ENCODE data around the gene HTR7. TPM values are rescaled to one million over a fixed set of nuclear protein-coding genes. Genes with fewer than 3 reads are reported as not detected.
A peak's percentile ranks its signal among the peaks of the same experiment; 100 is the strongest.

HTR7 gene
- total and polyA plus RNA-seq, 7 experiments from 2014 or later, result 0.11 to 0.32 (median 0.13) TPM; not detected in 4

GRCh38 chr10:90856261-90856660, 1.6 kb downstream of the HTR7 start:
- no peak for ATAC-seq
- Mint-ChIP-seq H3K27me3 (peaks cover 57 to 77% (median 60%) of the 10 kb centered on the region in 5 donors), H3K27ac (no peak overlapping the region), H3K36me3 (peaks cover 0 to 4% (median 4%) of the 10 kb centered on the region in 5 donors), H3K4me1 (peaks cover 0 to 16% (median 10%) of the 10 kb centered on the region in 7 donors), H3K9me3 (peaks cover 0 to 10% (median 4%) of the 10 kb centered on the region in 11 donors), H3K4me3 (peak overlapping the region; percentile 39 to 93 (median 72))
- H3K27ac ChIP-seq (ENCODE audit: low read depth, low read length), result no peak overlapping the region
- no peak overlapping the region for H3K4me3 ChIP-seq (ENCODE audit: low read length)
- H3K36me3 ChIP-seq (ENCODE audit: control insufficient read depth in 2 of 3, insufficient read depth in 3 of 3, low read length in 3 of 3), result no peaks in the 10 kb centered on the region
- DNase-seq, result no peak
- peaks cover 9 to 23% of the 10 kb centered on the region in 2 donors for H3K27me3 ChIP-seq (ENCODE audit: control insufficient read depth in 2 of 2, insufficient read depth in 2 of 2, low read length in 2 of 2)
- H3K9me3 ChIP-seq (ENCODE audit: control insufficient read depth in 2 of 3, low read length in 3 of 3), result peaks cover 0 to under 1% (median 0%) of the 10 kb centered on the region in 3 experiments
- intact Hi-C loops (cut with micrococcal nuclease), result loop anchor here in 1 of 2 donors (5.0 kb wide), 1 partner anchor 1154 kb away; the partner anchor contains the start of gene KIF20B
- POLR2A ChIA-PET, result no interaction called here
- H3K4me1 ChIP-seq (ENCODE audit: control insufficient read depth in 2 of 2, insufficient read depth in 2 of 2, low read length in 2 of 2), result peaks cover 6 to 11% of the 10 kb centered on the region in 2 donors
- CTCF ChIA-PET, result interaction anchor here (0.6 kb wide), 1 partner anchor 9 kb away, joined by 3 read pairs; no protein-coding TSS in a partner anchor

- ATAC-seq (no peak), DNase-seq (no peak)
- H3K36me3 ChIP-seq (ENCODE audit: control insufficient read depth in 2 of 3, insufficient read depth in 3 of 3, low read length in 3 of 3), result no peaks in the 10 kb centered on the region
- Mint-ChIP-seq H3K36me3 (peaks cover 7 to 14% (median 11%) of the 10 kb centered on the region in 5 donors), H3K27me3 (peaks cover 59 to 72% (median 67%) of the 10 kb centered on the region in 5 donors), H3K27ac (no peak overlapping the region), H3K9me3 (peaks cover 0 to 21% (median 11%) of the 10 kb centered on the region in 11 donors), H3K4me3 (no peak overlapping the region), H3K4me1 (peaks cover 0 to 16% (median 10%) of the 10 kb centered on the region in 7 donors)
- ChIA-PET CTCF (interaction anchor here (1.2 kb wide), 1 partner anchor 20 kb away, joined by 3 read pairs; no protein-coding TSS in a partner anchor), POLR2A (no interaction called here)
- intact Hi-C loops (cut with micrococcal nuclease), result loop anchor here in 1 of 2 donors (5.0 kb wide), 1 partner anchor 1153 kb away; the partner anchor contains the start of gene KIF20B
- H3K27ac ChIP-seq (ENCODE audit: low read depth, low read length), result no peak overlapping the region
- peaks cover 9 to 23% of the 10 kb centered on the region in 2 donors for H3K27me3 ChIP-seq (ENCODE audit: control insufficient read depth in 2 of 2, insufficient read depth in 2 of 2, low read length in 2 of 2)
- H3K9me3 ChIP-seq (ENCODE audit: control insufficient read depth in 2 of 3, low read length in 3 of 3), result peaks cover 0 to 10% (median under 1%) of the 10 kb centered on the region in 3 experiments
- peaks cover 6 to 11% of the 10 kb centered on the region in 2 donors for H3K4me1 ChIP-seq (ENCODE audit: control insufficient read depth in 2 of 2, insufficient read depth in 2 of 2, low read length in 2 of 2)
- H3K4me3 ChIP-seq (ENCODE audit: low read length), result no peak overlapping the region
Observed at GRCh38 chr10:90855126-90855525, 2.7 kb downstream of the HTR7 start.

GRCh38 chr10:90849956-90850749, 7.7 kb downstream of the HTR7 start:
- H3K27me3 ChIP-seq (ENCODE audit: control insufficient read depth in 2 of 2, insufficient read depth in 2 of 2, low read length in 2 of 2), result peaks cover 0 to 7% of the 10 kb centered on the region in 2 donors
- H3K4me1 ChIP-seq (ENCODE audit: control insufficient read depth in 2 of 2, insufficient read depth in 2 of 2, low read length in 2 of 2), result no peaks in the 10 kb centered on the region
- Mint-ChIP-seq H3K27ac (no peak overlapping the region), H3K4me1 (peaks cover 0 to 7% (median 0%) of the 10 kb centered on the region in 7 donors), H3K4me3 (no peak overlapping the region), H3K27me3 (peaks cover 30 to 64% (median 54%) of the 10 kb centered on the region in 5 donors), H3K36me3 (peaks cover 7 to 14% (median 9%) of the 10 kb centered on the region in 5 donors), H3K9me3 (peaks cover 0 to 31% (median 16%) of the 10 kb centered on the region in 11 donors)
- H3K36me3 ChIP-seq (ENCODE audit: control insufficient read depth in 2 of 3, insufficient read depth in 3 of 3, low read length in 3 of 3), result no peaks in the 10 kb centered on the region
- H3K4me3 ChIP-seq (ENCODE audit: low read length), result no peak overlapping the region
- no peak overlapping the region for H3K27ac ChIP-seq (ENCODE audit: low read depth, low read length)
- DNase-seq (no peak), ATAC-seq (no peak)
- POLR2A ChIA-PET, result no interaction called here
- intact Hi-C loops (cut with micrococcal nuclease), result no loop called here
- peaks cover 0 to 14% (median 4%) of the 10 kb centered on the region in 3 experiments for H3K9me3 ChIP-seq (ENCODE audit: control insufficient read depth in 2 of 3, low read length in 3 of 3)
- CTCF ChIA-PET, result interaction anchor here (0.7 kb wide), 1 partner anchor 1058 kb away, joined by 3 read pairs; no protein-coding TSS in a partner anchor

- ChIA-PET CTCF (no interaction called here), POLR2A (no interaction called here)
- H3K9me3 Mint-ChIP-seq, result peaks cover 0 to 31% (median 16%) of the 10 kb centered on the region in 11 donors
- ATAC-seq (peak; percentile 68), DNase-seq (no peak)
- no peak overlapping the region for H3K4me3 ChIP-seq (ENCODE audit: low read length)
- H3K4me3 Mint-ChIP-seq, result no peak overlapping the region
- peaks cover 14 to 59% (median 50%) of the 10 kb centered on the region in 5 donors for H3K27me3 Mint-ChIP-seq
- no peaks in the 10 kb centered on the region for H3K27me3 ChIP-seq (ENCODE audit: control insufficient read depth in 2 of 2, insufficient read depth in 2 of 2, low read length in 2 of 2)
- H3K36me3 Mint-ChIP-seq, result peaks cover 7 to 14% (median 9%) of the 10 kb centered on the region in 5 donors
- no peaks in the 10 kb centered on the region for H3K36me3 ChIP-seq (ENCODE audit: control insufficient read depth in 2 of 3, insufficient read depth in 3 of 3, low read length in 3 of 3)
- H3K9me3 ChIP-seq (ENCODE audit: control insufficient read depth in 2 of 3, low read length in 3 of 3), result peaks cover 0 to 14% (median 4%) of the 10 kb centered on the region in 3 experiments
- intact Hi-C loops (cut with micrococcal nuclease), result no loop called here
- no peak overlapping the region for H3K27ac Mint-ChIP-seq
- H3K4me1 Mint-ChIP-seq, result peaks cover 0 to 7% (median 0%) of the 10 kb centered on the region in 7 donors
- H3K4me1 ChIP-seq (ENCODE audit: control insufficient read depth in 2 of 2, insufficient read depth in 2 of 2, low read length in 2 of 2), result no peaks in the 10 kb centered on the region
- H3K27ac ChIP-seq (ENCODE audit: low read depth, low read length), result no peak overlapping the region
Observed at GRCh38 chr10:90847436-90847835, 10.4 kb downstream of the HTR7 start.

DNA sequence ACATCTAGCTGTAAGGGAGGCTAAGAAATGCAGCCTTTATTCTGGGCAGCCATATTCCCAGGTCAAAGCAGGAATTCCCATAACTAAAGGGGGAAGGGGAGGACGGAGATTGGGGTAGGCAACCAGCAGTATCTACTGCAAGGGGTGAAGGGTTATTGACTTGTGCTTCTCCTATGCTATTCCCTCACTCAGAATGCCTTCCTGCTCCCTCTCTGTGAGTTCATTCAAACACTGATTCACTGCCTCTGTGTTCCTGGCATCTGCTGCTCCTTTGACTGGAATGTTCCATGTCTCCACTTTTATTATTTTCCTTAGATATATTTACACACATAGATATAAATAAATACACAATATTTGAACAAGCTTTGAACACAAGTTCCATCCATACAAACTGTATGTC, 11.1 kb downstream of the HTR7 start:
- peaks cover 0 to 7% (median 0%) of the 10 kb centered on the region in 7 donors for H3K4me1 Mint-ChIP-seq
- Histone ChIP-seq H3K27ac (ENCODE audit: low read depth, low read length) (no peak overlapping the region), H3K9me3 (ENCODE audit: control insufficient read depth in 2 of 3, low read length in 3 of 3) (peaks cover 0 to 14% (median 4%) of the 10 kb centered on the region in 3 experiments), H3K4me1 (ENCODE audit: control insufficient read depth in 2 of 2, insufficient read depth in 2 of 2, low read length in 2 of 2) (no peaks in the 10 kb centered on the region), H3K4me3 (ENCODE audit: low read length) (no peak overlapping the region), H3K36me3 (ENCODE audit: control insufficient read depth in 2 of 3, insufficient read depth in 3 of 3, low read length in 3 of 3) (no peaks in the 10 kb centered on the region), H3K27me3 (ENCODE audit: control insufficient read depth in 2 of 2, insufficient read depth in 2 of 2, low read length in 2 of 2) (no peaks in the 10 kb centered on the region)
- H3K36me3 Mint-ChIP-seq, result peaks cover 5 to 12% (median 8%) of the 10 kb centered on the region in 5 donors
- POLR2A ChIA-PET, result no interaction called here
- no peak overlapping the region for H3K4me3 Mint-ChIP-seq
- intact Hi-C loops (cut with micrococcal nuclease), result no loop called here
- H3K9me3 Mint-ChIP-seq, result peaks cover 0 to 25% (median 14%) of the 10 kb centered on the region in 11 donors
- no peak overlapping the region for H3K27ac Mint-ChIP-seq
- DNase-seq (no peak), ATAC-seq (no peak)
- CTCF ChIA-PET, result no interaction called here
- H3K27me3 Mint-ChIP-seq, result peaks cover 11 to 52% (median 44%) of the 10 kb centered on the region in 5 donors

DNA sequence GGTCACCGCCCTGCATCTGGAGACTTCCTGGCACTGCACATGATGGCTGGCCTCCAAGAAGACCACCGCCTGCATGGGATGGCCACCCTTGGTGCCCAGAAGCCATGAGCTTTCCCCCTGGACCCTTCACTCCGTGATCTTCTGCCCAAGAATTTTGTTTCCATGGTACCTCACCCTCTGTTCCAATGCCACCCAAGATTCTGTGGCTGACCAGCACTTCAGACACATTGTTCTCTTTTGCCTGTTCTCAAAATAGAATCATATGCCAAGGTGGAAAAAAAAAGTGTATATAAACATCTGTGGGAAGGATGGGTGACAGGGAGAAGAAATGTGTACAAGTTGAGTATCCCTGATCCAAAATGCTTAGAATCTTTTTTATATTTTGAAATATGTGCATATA, 12.1 kb downstream of the HTR7 start:
- intact Hi-C loops (cut with micrococcal nuclease), result no loop called here
- Histone ChIP-seq H3K27me3 (ENCODE audit: control insufficient read depth in 2 of 2, insufficient read depth in 2 of 2, low read length in 2 of 2) (no peaks in the 10 kb centered on the region), H3K27ac (ENCODE audit: low read depth, low read length) (no peak overlapping the region), H3K9me3 (ENCODE audit: control insufficient read depth in 2 of 3, low read length in 3 of 3) (peaks cover 0 to 8% (median 4%) of the 10 kb centered on the region in 3 experiments), H3K36me3 (ENCODE audit: control insufficient read depth in 2 of 3, insufficient read depth in 3 of 3, low read length in 3 of 3) (no peaks in the 10 kb centered on the region), H3K4me3 (ENCODE audit: low read length) (no peak overlapping the region), H3K4me1 (ENCODE audit: control insufficient read depth in 2 of 2, insufficient read depth in 2 of 2, low read length in 2 of 2) (no peaks in the 10 kb centered on the region)
- ATAC-seq (no peak), DNase-seq (no peak)
- Mint-ChIP-seq H3K9me3 (peaks cover 0 to 16% (median 8%) of the 10 kb centered on the region in 11 donors), H3K27me3 (peaks cover 13 to 45% (median 38%) of the 10 kb centered on the region in 5 donors), H3K4me1 (peaks cover 0 to 7% (median 0%) of the 10 kb centered on the region in 7 donors), H3K4me3 (no peak overlapping the region), H3K36me3 (peaks cover under 1 to 6% (median 6%) of the 10 kb centered on the region in 5 donors), H3K27ac (no peak overlapping the region)
- ChIA-PET POLR2A (no interaction called here), CTCF (no interaction called here)
